Peyer's patch (tissue), 4 donors: Measurements from ENCODE around the gene TUT1. TPM values are rescaled to one million over a fixed set of nuclear protein-coding genes. Genes with fewer than 3 reads are reported as not detected.
A peak's percentile ranks its signal among the peaks of the same experiment; 100 is the strongest.
"Not testable (repeated sequence)": the region's sequence is repeated elsewhere in the genome, so short reads cannot be mapped to it uniquely, and the experiment has no call there.

Experiments used
- DNase-seq, 3 donors: peaks; one replicate each; pipeline ENCODE4 v3.0.0-alpha.2; 2017 to 2019
- H3K27ac ChIP-seq, 4 donors: fragments of 200-600 bp; sonication (generic); one replicate each; pipeline ENCODE4 v1.5.1; 2016 to 2019
- H3K27me3 ChIP-seq, 2 donors: fragments of 200-600 bp; sonication (generic); one replicate each; pipeline ENCODE4 v1.5.1; 2019
- H3K36me3 ChIP-seq, 3 donors: fragments of 200-600 bp; sonication (generic); one replicate each; pipeline ENCODE4 v1.5.1; 2016 to 2019
- H3K4me1 ChIP-seq, 4 donors: fragments of 200-600 bp; sonication (generic); one replicate each; pipeline ENCODE4 v1.5.1; 2016 to 2019
- H3K4me3 ChIP-seq, 4 donors: fragments of 200-600 bp; sonication (generic); 1 replicate in 3 of 4; 2 replicates in 1 of 4; pipeline ENCODE4 v1.5.1; 2016 to 2019; ENCODE audit warnings: mild to moderate bottlenecking in 1 of 4
- H3K9me3 ChIP-seq, 4 donors: fragments of 200-600 bp; sonication (generic); one replicate each; pipeline ENCODE4 v1.5.1; 2016 to 2019; ENCODE audit warnings: mild to moderate bottlenecking in 1 of 4
- POLR2A ChIP-seq, 2 donors: fragments of 450-650 bp; IDR thresholded peaks; one replicate each; pipeline ENCODE4 v1.5.1; 2017; ENCODE audit warnings: antibody characterized with exemption in 2 of 2, mild to moderate bottlenecking in 2 of 2, moderate library complexity in 2 of 2
- total RNA-seq, 4 donors: library from RNA; depleted of rRNA; stranded (reverse); fragments of >200 nt; gene quantifications; one replicate each; pipeline ENCODE4 v1.1.0, GENCODE V29; 2016
- TF ChIP-seq, protein P1 (sequence below), 6 experiments: fragments of 450-650 bp in 4 of 6; fragments of 200-600 bp in 2 of 6; sonication (generic) in 1 of 6; IDR thresholded peaks; one replicate each; pipeline ENCODE4 v1.5.1; 2017 to 2019; ENCODE audit warnings: antibody characterized with exemption in 6 of 6, mild to moderate bottlenecking in 3 of 6, moderate library complexity in 1 of 6

The TUT1 gene
- total RNA-seq, 4 donors from 2014 or later = 5.0 to 29.4 (median 17.5) TPM

DNA sequence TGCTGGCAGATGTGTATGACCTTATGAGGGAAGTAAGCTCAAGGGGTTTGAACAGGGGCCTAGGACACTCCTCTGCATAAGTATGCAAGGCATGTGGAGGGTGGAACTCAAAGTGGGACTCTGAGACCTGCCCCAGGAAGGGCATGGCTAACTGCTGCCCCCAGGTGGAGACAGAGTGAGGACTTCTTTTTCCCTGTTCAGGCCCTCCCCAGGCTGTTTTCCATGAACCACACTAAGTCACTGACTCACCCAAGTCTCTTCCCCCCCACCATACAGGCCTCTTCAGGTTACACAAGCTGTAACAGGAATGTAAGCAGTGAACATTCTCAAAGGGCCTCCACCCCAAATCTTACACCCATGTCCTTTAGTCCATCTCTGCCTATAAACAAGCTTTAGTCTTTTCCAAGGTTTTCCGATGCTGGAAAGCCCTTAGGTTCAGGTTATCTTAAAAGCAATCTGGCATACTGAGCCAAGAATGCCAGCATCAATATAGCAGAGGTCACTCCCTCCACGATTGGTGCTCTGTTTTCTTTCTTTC, 30.7 kb downstream of the TUT1 start:
- Histone ChIP-seq H3K4me1 (peaks cover 17 to 53% (median 27%) of the 10 kb centered on the region in 4 donors), H3K27me3 (no peaks in the 10 kb centered on the region), H3K27ac (peak overlapping the region; percentile 25 to 80 (median 72)), H3K4me3 (no peak overlapping the region), H3K9me3 (no peaks in the 10 kb centered on the region), H3K36me3 (peaks cover 0 to 46% (median 0%) of the 10 kb centered on the region in 3 donors)
- DNase-seq = peak; percentile 76 to 96 (median 84)
- TF ChIP-seq, protein P1, sequence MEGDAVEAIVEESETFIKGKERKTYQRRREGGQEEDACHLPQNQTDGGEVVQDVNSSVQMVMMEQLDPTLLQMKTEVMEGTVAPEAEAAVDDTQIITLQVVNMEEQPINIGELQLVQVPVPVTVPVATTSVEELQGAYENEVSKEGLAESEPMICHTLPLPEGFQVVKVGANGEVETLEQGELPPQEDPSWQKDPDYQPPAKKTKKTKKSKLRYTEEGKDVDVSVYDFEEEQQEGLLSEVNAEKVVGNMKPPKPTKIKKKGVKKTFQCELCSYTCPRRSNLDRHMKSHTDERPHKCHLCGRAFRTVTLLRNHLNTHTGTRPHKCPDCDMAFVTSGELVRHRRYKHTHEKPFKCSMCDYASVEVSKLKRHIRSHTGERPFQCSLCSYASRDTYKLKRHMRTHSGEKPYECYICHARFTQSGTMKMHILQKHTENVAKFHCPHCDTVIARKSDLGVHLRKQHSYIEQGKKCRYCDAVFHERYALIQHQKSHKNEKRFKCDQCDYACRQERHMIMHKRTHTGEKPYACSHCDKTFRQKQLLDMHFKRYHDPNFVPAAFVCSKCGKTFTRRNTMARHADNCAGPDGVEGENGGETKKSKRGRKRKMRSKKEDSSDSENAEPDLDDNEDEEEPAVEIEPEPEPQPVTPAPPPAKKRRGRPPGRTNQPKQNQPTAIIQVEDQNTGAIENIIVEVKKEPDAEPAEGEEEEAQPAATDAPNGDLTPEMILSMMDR (IDR thresholded peaks at IDR 0.05) = peak; percentile 44 to 96 (median 88)
- peak in 1 of 2 donors; percentile 8 for TF ChIP-seq POLR2A (IDR thresholded peaks at IDR 0.05)

DNA sequence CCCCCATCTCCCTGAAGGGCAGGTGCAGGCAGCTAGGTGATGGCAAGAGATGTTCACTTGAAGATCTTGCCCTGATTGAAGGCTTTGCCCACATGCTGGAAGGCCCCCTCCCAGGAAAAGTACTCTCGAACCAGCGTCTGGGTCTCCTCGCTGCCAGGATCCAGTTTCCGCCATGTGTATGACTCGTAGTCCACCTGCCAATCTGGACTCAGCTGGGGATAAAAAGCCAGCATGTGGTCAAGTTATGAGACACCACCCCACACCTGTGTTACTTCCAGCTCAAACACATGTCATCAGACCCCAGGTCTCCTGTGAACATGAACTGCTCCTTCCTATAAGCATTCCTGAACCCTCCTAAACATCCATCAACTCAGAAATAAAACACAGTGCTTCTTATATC, 31.7 kb downstream of the TUT1 start:
- not testable (repeated sequence) for H3K27me3 ChIP-seq, DNase-seq, H3K9me3 ChIP-seq, H3K4me3 ChIP-seq
- Histone ChIP-seq H3K4me1 (peaks cover 23 to 54% (median 37%) of the 10 kb centered on the region in 4 donors), H3K36me3 (peaks cover 0 to 46% (median 0%) of the 10 kb centered on the region in 3 donors), H3K27ac (peak overlapping the region in 3 of 4 donors; percentile 13 to 80 (median 79))

DNA sequence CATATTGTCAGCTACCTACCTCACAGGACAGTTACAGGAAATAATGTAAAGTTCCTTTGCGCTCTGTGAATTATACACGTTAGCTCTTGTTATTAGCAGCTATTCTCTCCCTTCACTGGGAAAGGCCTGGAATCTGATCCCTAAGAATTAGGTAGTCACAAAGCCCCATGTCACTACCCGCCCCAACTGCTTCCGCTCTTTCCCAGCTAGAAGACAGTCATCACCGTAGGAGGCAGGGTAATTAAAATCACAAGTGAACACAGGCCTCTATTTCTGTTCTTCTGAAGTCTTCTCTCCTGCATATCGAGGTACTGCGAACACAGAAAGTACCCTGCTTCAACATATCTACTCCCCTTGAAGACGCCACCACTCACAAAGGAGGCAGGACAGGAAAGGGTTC, 32.1 kb downstream of the TUT1 start:
- Histone ChIP-seq H3K9me3 (no peaks in the 10 kb centered on the region), H3K27ac (peak overlapping the region in 3 of 4 donors; percentile 79 to 90 (median 80)), H3K27me3 (no peaks in the 10 kb centered on the region), H3K36me3 (peaks cover 0 to 43% (median 0%) of the 10 kb centered on the region in 3 donors), H3K4me1 (peaks cover 27 to 58% (median 41%) of the 10 kb centered on the region in 4 donors), H3K4me3 (no peak overlapping the region)
- no peak for DNase-seq
- TF ChIP-seq, protein P1 (IDR thresholded peaks at IDR 0.05) = no peak
- TF ChIP-seq POLR2A (IDR thresholded peaks at IDR 0.05) = no peak

DNA sequence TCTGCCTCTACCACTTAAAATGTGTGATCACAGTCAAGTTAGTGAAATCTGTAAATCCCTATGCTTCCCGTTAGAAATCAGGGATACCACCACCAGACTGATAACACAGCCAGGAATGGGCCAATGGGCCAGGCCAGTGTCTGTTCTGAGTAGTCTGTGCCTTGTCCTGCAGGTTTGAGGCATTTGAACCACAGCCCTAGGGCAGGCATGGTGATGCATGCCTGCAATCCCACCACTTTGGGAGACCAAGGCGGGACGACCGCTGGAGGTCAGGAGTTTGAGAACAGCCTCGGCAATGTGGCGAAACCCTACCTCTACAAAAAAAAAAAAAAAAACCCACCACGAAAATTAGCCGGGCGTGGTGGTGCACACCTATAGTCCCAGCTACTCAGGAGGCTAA, 32.7 kb downstream of the TUT1 start:
- no peaks in the 10 kb centered on the region for H3K27me3 ChIP-seq
- peak overlapping the region; percentile 48 to 90 (median 77) for H3K27ac ChIP-seq
- no peak overlapping the region for H3K4me3 ChIP-seq
- H3K9me3 ChIP-seq = no peaks in the 10 kb centered on the region
- H3K4me1 ChIP-seq = peaks cover 29 to 63% (median 46%) of the 10 kb centered on the region in 4 donors
- H3K36me3 ChIP-seq = peaks cover 0 to 38% (median 0%) of the 10 kb centered on the region in 3 donors
- no peak for DNase-seq
- TF ChIP-seq POLR2A (IDR thresholded peaks at IDR 0.05) = no peak
- TF ChIP-seq, protein P1 (IDR thresholded peaks at IDR 0.05) = no peak

DNA sequence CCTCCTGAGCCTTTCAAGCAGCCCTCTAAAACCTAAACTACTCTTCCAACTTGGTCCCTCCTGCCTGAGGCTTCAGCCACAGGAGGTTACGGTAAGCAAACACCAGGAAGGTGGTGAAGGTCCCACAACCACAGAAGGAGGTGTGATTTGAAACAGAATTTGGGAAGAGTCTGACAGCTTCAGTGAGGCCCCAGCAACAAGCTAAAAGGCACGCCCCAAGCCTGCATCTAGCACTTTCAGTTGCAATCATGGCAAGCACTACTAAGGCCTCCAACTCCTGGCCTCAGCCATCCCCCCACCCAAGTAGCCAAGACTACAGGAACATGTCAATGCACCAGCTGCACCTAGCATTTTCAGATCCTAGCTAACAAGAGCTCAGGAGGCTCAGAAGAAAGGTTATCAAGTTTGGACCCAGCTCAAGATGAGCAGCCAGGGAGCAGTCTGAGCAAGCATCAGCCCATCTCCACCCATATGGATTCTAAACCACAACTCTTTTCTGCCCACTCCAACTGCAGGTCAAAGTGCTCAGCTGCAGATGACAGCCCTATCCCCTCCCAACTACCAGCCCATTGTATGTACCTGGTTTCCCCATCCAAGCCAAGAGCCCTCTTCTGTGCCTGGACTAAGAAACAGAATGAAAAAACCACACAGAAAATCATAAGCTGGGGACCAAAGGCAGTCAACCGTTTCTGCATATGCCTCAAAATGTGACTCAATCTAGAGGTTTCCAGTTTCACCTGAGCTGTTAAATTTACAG, 34.3 kb downstream of the TUT1 start:
- DNase-seq = peak in 2 of 3 donors; percentile 56 to 82
- no peak for TF ChIP-seq POLR2A (IDR thresholded peaks at IDR 0.05)
- TF ChIP-seq, protein P1 (IDR thresholded peaks at IDR 0.05) = no peak

More for the DNA sequence above, 34.3 kb downstream of the TUT1 start:
- Histone ChIP-seq H3K27me3 (no peaks in the 10 kb centered on the region), H3K9me3 (no peaks in the 10 kb centered on the region), H3K4me3 (peak overlapping the region in 3 of 4 donors; percentile 5 to 29 (median 26)), H3K27ac (peak overlapping the region; percentile 74 to 99 (median 94)), H3K4me1 (peaks cover 35 to 76% (median 58%) of the 10 kb centered on the region in 4 donors), H3K36me3 (peaks cover 0 to 22% (median 0%) of the 10 kb centered on the region in 3 donors)
